Activated CD4-positive, alpha-beta T cell treated with anti-CD3 and anti-CD28 coated beads, Interleukin-2, amount 10 ng/mL, durations not matched to agents 7 days and 5 days (primary cell): Measurements from ENCODE around the gene FGF10. TPM values are rescaled to one million over a fixed set of nuclear protein-coding genes. Genes with fewer than 3 reads are reported as not detected.

ENCODE experiments used
- CTCF ChIA-PET: fragments of 350-600 bp; sonication (Branson Sonifier 250); formaldehyde crosslinking; loops from one replicate; lab custom pipeline; 2021; ENCODE audit warnings: antibody characterized with exemption; lab: Charles Lee
- POLR2A ChIA-PET: fragments of 350-600 bp; sonication (Branson Sonifier 250); formaldehyde crosslinking; loops from one replicate; lab custom pipeline; 2021; ENCODE audit warnings: antibody characterized with exemption; lab: Charles Lee
- DNase-seq: peaks from one replicate; pipeline ENCODE4 v3.0.0-alpha.2; 2020
- H3K27ac Mint-ChIP-seq: one replicate; pipeline ENCODE4 v1.8.0; 2021; ENCODE audit warnings: mild to moderate bottlenecking, moderate library complexity, mixed read lengths
- H3K27me3 Mint-ChIP-seq: one replicate; pipeline ENCODE4 v1.8.0; 2021; ENCODE audit warnings: mixed read lengths
- H3K36me3 Mint-ChIP-seq: one replicate; pipeline ENCODE4 v1.8.0; 2021; ENCODE audit warnings: low read depth, mixed read lengths
- H3K4me1 Mint-ChIP-seq: one replicate; pipeline ENCODE4 v1.8.0; 2021; ENCODE audit warnings: mixed read lengths
- H3K4me3 Mint-ChIP-seq: one replicate; pipeline ENCODE4 v1.8.0; 2021; ENCODE audit warnings: mild to moderate bottlenecking, moderate library complexity, mixed read lengths
- H3K9me3 Mint-ChIP-seq: one replicate; pipeline ENCODE4 v1.8.0; 2021; ENCODE audit warnings: mixed read lengths
- total RNA-seq, 2 experiments: library from RNA; stranded (reverse); gene quantifications; one replicate each; pipeline ENCODE4 v1.2.3, GENCODE V29; 2021

The FGF10 gene
- not detected for total RNA-seq

GRCh38 chr5:44389090-44389822 is at the start of gene FGF10:
FGF10 (minus strand) TSS chr5:44389420; CDS start chr5:44388682, 738 bp downstream.
- no peak within 1 kb of the TSS for H3K4me3 Mint-ChIP-seq
- no peak for DNase-seq
- no peaks in the 10 kb centered on the region for H3K36me3 Mint-ChIP-seq
- H3K9me3 Mint-ChIP-seq = no peaks in the 10 kb centered on the region
- CTCF ChIA-PET = no interaction called here
- H3K27me3 Mint-ChIP-seq = peaks cover 46% of the 10 kb centered on the region
- H3K4me1 Mint-ChIP-seq = peaks cover 2% of the 10 kb centered on the region
- H3K27ac Mint-ChIP-seq = no peak within 1 kb of the TSS
- POLR2A ChIA-PET = no interaction called here

GRCh38 chr5:44426944-44427343 is 37.7 kb upstream of the FGF10 start:
- H3K4me1 Mint-ChIP-seq = no peaks in the 10 kb centered on the region
- DNase-seq = no peak
- no peaks in the 10 kb centered on the region for H3K27me3 Mint-ChIP-seq
- no peak overlapping the region for H3K27ac Mint-ChIP-seq
- H3K4me3 Mint-ChIP-seq = no peak overlapping the region
- ChIA-PET POLR2A (no interaction called here), CTCF (no interaction called here)
- no peaks in the 10 kb centered on the region for H3K36me3 Mint-ChIP-seq
- H3K9me3 Mint-ChIP-seq = peaks cover 2% of the 10 kb centered on the region

- CTCF ChIA-PET = no interaction called here
- no peaks in the 10 kb centered on the region for H3K36me3 Mint-ChIP-seq
- no peaks in the 10 kb centered on the region for H3K27me3 Mint-ChIP-seq
- POLR2A ChIA-PET = no interaction called here
- DNase-seq = no peak
- H3K4me3 Mint-ChIP-seq = no peak overlapping the region
- no peak overlapping the region for H3K27ac Mint-ChIP-seq
- H3K9me3 Mint-ChIP-seq = no peaks in the 10 kb centered on the region
- H3K4me1 Mint-ChIP-seq = no peaks in the 10 kb centered on the region
Measured at GRCh38 chr5:44412286-44412685, 23.1 kb upstream of the FGF10 start.

GRCh38 chr5:44402084-44402483 is 12.9 kb upstream of the FGF10 start:
- H3K4me1 Mint-ChIP-seq = no peaks in the 10 kb centered on the region
- H3K27me3 Mint-ChIP-seq = no peaks in the 10 kb centered on the region
- no peaks in the 10 kb centered on the region for H3K36me3 Mint-ChIP-seq
- CTCF ChIA-PET = no interaction called here
- H3K4me3 Mint-ChIP-seq = no peak overlapping the region
- no peak overlapping the region for H3K27ac Mint-ChIP-seq
- POLR2A ChIA-PET = no interaction called here
- no peaks in the 10 kb centered on the region for H3K9me3 Mint-ChIP-seq
- DNase-seq = no peak

- no peaks in the 10 kb centered on the region for H3K36me3 Mint-ChIP-seq
- ChIA-PET POLR2A (no interaction called here), CTCF (no interaction called here)
- no peaks in the 10 kb centered on the region for H3K9me3 Mint-ChIP-seq
- no peaks in the 10 kb centered on the region for H3K4me1 Mint-ChIP-seq
- no peak overlapping the region for H3K4me3 Mint-ChIP-seq
- DNase-seq = no peak
- H3K27me3 Mint-ChIP-seq = no peaks in the 10 kb centered on the region
- H3K27ac Mint-ChIP-seq = no peak overlapping the region
Measured at GRCh38 chr5:44401611-44402010, 12.4 kb upstream of the FGF10 start.

- POLR2A ChIA-PET = no interaction called here
Measured at GRCh38 chr5:44398382-44398781, 9.2 kb upstream of the FGF10 start.

GRCh38 chr5:44396312-44396711 is 7.1 kb upstream of the FGF10 start:
- no peak for DNase-seq
- Mint-ChIP-seq H3K27ac (no peak overlapping the region), H3K27me3 (peaks cover 7% of the 10 kb centered on the region), H3K36me3 (no peaks in the 10 kb centered on the region), H3K4me1 (no peaks in the 10 kb centered on the region), H3K4me3 (no peak overlapping the region), H3K9me3 (no peaks in the 10 kb centered on the region)
- ChIA-PET CTCF (no interaction called here), POLR2A (no interaction called here)

More at GRCh38 chr5:44398382-44398781, 9.2 kb upstream of the FGF10 start:
- Mint-ChIP-seq H3K27me3 (no peaks in the 10 kb centered on the region), H3K9me3 (no peaks in the 10 kb centered on the region), H3K4me3 (no peak overlapping the region), H3K4me1 (no peaks in the 10 kb centered on the region), H3K36me3 (no peaks in the 10 kb centered on the region), H3K27ac (no peak overlapping the region)
- DNase-seq = no peak
- CTCF ChIA-PET = no interaction called here

GRCh38 chr5:44390351-44390750 is 1.1 kb upstream of the FGF10 start:
- Mint-ChIP-seq H3K4me1 (peaks cover 2% of the 10 kb centered on the region), H3K36me3 (no peaks in the 10 kb centered on the region), H3K9me3 (no peaks in the 10 kb centered on the region), H3K27ac (no peak overlapping the region), H3K27me3 (peaks cover 46% of the 10 kb centered on the region), H3K4me3 (no peak overlapping the region)
- ChIA-PET POLR2A (no interaction called here), CTCF (interaction anchor here (0.6 kb wide), 1 partner anchor 1569 kb away, joined by 4 read pairs; no protein-coding TSS in a partner anchor)
- DNase-seq = no peak

GRCh38 chr5:44389823-44390143 is 563 bp upstream of the FGF10 start:
- Mint-ChIP-seq H3K27ac (no peak overlapping the region), H3K27me3 (peaks cover 46% of the 10 kb centered on the region), H3K36me3 (no peaks in the 10 kb centered on the region), H3K4me1 (peaks cover 2% of the 10 kb centered on the region), H3K9me3 (no peaks in the 10 kb centered on the region), H3K4me3 (no peak overlapping the region)
- POLR2A ChIA-PET = no interaction called here
- CTCF ChIA-PET = interaction anchor here (0.6 kb wide), 1 partner anchor 1569 kb away, joined by 4 read pairs; no protein-coding TSS in a partner anchor
- no peak for DNase-seq

GRCh38 chr5:44388321-44389089 is 715 bp downstream of the FGF10 start:
- Mint-ChIP-seq H3K9me3 (no peaks in the 10 kb centered on the region), H3K4me3 (no peak overlapping the region), H3K27me3 (peaks cover 46% of the 10 kb centered on the region), H3K27ac (no peak overlapping the region), H3K4me1 (peaks cover 2% of the 10 kb centered on the region), H3K36me3 (no peaks in the 10 kb centered on the region)
- no peak for DNase-seq
- ChIA-PET CTCF (no interaction called here), POLR2A (no interaction called here)

GRCh38 chr5:44387921-44388320 is 1.3 kb downstream of the FGF10 start:
- POLR2A ChIA-PET = no interaction called here
- Mint-ChIP-seq H3K27ac (no peak overlapping the region), H3K36me3 (no peaks in the 10 kb centered on the region), H3K4me3 (no peak overlapping the region), H3K4me1 (peaks cover 2% of the 10 kb centered on the region), H3K9me3 (no peaks in the 10 kb centered on the region), H3K27me3 (peaks cover 46% of the 10 kb centered on the region)
- CTCF ChIA-PET = no interaction called here
- no peak for DNase-seq

GRCh38 chr5:44387406-44387805 is 1.8 kb downstream of the FGF10 start:
- ChIA-PET CTCF (no interaction called here), POLR2A (no interaction called here)
- H3K27me3 Mint-ChIP-seq = peaks cover 46% of the 10 kb centered on the region
- no peak for DNase-seq
- no peaks in the 10 kb centered on the region for H3K36me3 Mint-ChIP-seq
- no peak overlapping the region for H3K27ac Mint-ChIP-seq
- no peaks in the 10 kb centered on the region for H3K9me3 Mint-ChIP-seq
- no peak overlapping the region for H3K4me3 Mint-ChIP-seq
- H3K4me1 Mint-ChIP-seq = peaks cover 2% of the 10 kb centered on the region

GRCh38 chr5:44385291-44385900 is 3.8 kb downstream of the FGF10 start:
- CTCF ChIA-PET = no interaction called here
- Mint-ChIP-seq H3K27me3 (peaks cover 34% of the 10 kb centered on the region), H3K4me1 (peaks cover 2% of the 10 kb centered on the region), H3K4me3 (no peak overlapping the region), H3K36me3 (no peaks in the 10 kb centered on the region), H3K27ac (no peak overlapping the region), H3K9me3 (no peaks in the 10 kb centered on the region)
- DNase-seq = no peak
- POLR2A ChIA-PET = interaction anchor here (0.7 kb wide), 1 partner anchor 389 kb away, joined by 3 read pairs; no protein-coding TSS in a partner anchor
